HepG2 (cell line): ENCODE measurements around the gene PSMC1. TPM values are rescaled to one million over a fixed set of nuclear protein-coding genes. Genes with fewer than 3 reads are reported as not detected.

ENCODE experiments used
- ARHGAP35 ChIP-seq: sonication (generic); formaldehyde crosslinking; IDR thresholded peaks from 2 replicates; pipeline ENCODE4 v1.9.0; 2022; ENCODE audit warnings: mild to moderate bottlenecking, inconsistent platforms, moderate library complexity, missing genetic modification reagents, borderline replicate concordance
- ARNT ChIP-seq: fragments of 450-650 bp; IDR thresholded peaks from 2 replicates; pipeline ENCODE4 v1.6.1; 2017
- CBX1 ChIP-seq: IDR thresholded peaks from one replicate; pipeline ENCODE4 v1.6.1; 2016; ENCODE audit warnings: antibody characterized with exemption, low read depth
- CBX5 ChIP-seq: sonication (generic); formaldehyde crosslinking; IDR thresholded peaks from 2 replicates; pipeline ENCODE4 v1.4.0; 2020; ENCODE audit warnings: missing genetic modification reagents, borderline replicate concordance
- HBP1 ChIP-seq: IDR thresholded peaks from 2 replicates; pipeline ENCODE4 v1.6.1; 2016; ENCODE audit warnings: low read depth, control low read depth
- HES4 ChIP-seq: sonication (generic); formaldehyde crosslinking; IDR thresholded peaks from 2 replicates; pipeline ENCODE4 v1.9.0; 2021; ENCODE audit warnings: mild to moderate bottlenecking, missing genetic modification reagents, borderline replicate concordance
- HMG20A ChIP-seq: IDR thresholded peaks from 2 replicates; pipeline ENCODE4 v1.6.1; 2016; ENCODE audit warnings: borderline replicate concordance
- HNRNPL ChIP-seq: fragments of 200-400 bp; formaldehyde crosslinking; IDR thresholded peaks from 2 replicates; pipeline ENCODE4 v1.6.1; 2017; ENCODE audit warnings: mild to moderate bottlenecking, low read depth, low read length
- HOXA5 ChIP-seq: sonication (generic); formaldehyde crosslinking; IDR thresholded peaks from 2 replicates; pipeline ENCODE4 v1.4.0; 2020; ENCODE audit warnings: missing genetic modification reagents
- KDM4B ChIP-seq: sonication (generic); formaldehyde crosslinking; IDR thresholded peaks from 2 replicates; pipeline ENCODE4 v1.4.0; 2020; ENCODE audit warnings: missing genetic modification reagents
- PHF20 ChIP-seq: sonication (generic); formaldehyde crosslinking; IDR thresholded peaks from 2 replicates; pipeline ENCODE4 v1.5.0; 2020; ENCODE audit warnings: mild to moderate bottlenecking, missing genetic modification reagents
- PRPF4 ChIP-seq: fragments of 200-400 bp; formaldehyde crosslinking; IDR thresholded peaks from 2 replicates; pipeline ENCODE4 v1.6.1; 2016; ENCODE audit warnings: low read length, low read depth; ENCODE audit not compliant: poor library complexity, severe bottlenecking
- PTBP1 ChIP-seq: fragments of 200-400 bp; formaldehyde crosslinking; IDR thresholded peaks from 2 replicates; pipeline ENCODE4 v1.6.1; 2018; ENCODE audit warnings: low read length, low read depth; ENCODE audit not compliant: poor library complexity, severe bottlenecking
- SIX1 ChIP-seq: sonication (generic); formaldehyde crosslinking; IDR thresholded peaks from 2 replicates; pipeline ENCODE4 v1.4.0; 2020; ENCODE audit warnings: missing genetic modification reagents, borderline replicate concordance
- SNAPC2 ChIP-seq: sonication (generic); formaldehyde crosslinking; IDR thresholded peaks from 2 replicates; pipeline ENCODE4 v1.8.1; 2022; ENCODE audit warnings: mild to moderate bottlenecking, missing genetic modification reagents
- SOX6 ChIP-seq, 2 experiments: fragments of 450-650 bp in 1 of 2; sonication (generic) in 1 of 2; formaldehyde crosslinking in 1 of 2; IDR thresholded peaks; 2 replicates each; pipeline versions ENCODE4 v1.4.0 to v1.6.1; 2017 to 2020; ENCODE audit warnings: antibody characterized with exemption in 1 of 2, mild to moderate bottlenecking in 1 of 2, missing genetic modification reagents in 1 of 2
- TCF7 ChIP-seq: sonication (generic); IDR thresholded peaks from 2 replicates; pipeline ENCODE4 v1.6.1; 2016; ENCODE audit warnings: antibody characterized with exemption, low read depth
- ZFP36L1 ChIP-seq: sonication (generic); formaldehyde crosslinking; IDR thresholded peaks from 2 replicates; pipeline ENCODE4 v1.8.0; 2022; ENCODE audit warnings: mild to moderate bottlenecking, missing genetic modification reagents, moderate library complexity
- ZNF138 ChIP-seq: sonication (generic); formaldehyde crosslinking; IDR thresholded peaks from 2 replicates; pipeline ENCODE4 v1.5.0; 2020; ENCODE audit warnings: mild to moderate bottlenecking, low read depth, missing genetic modification reagents
- ZNF253 ChIP-seq: sonication (generic); formaldehyde crosslinking; IDR thresholded peaks from 2 replicates; pipeline ENCODE4 v1.8.0; 2022; ENCODE audit warnings: mild to moderate bottlenecking, missing genetic modification reagents, borderline replicate concordance
- ZNF337 ChIP-seq: sonication (generic); formaldehyde crosslinking; IDR thresholded peaks from 2 replicates; pipeline ENCODE4 v1.5.1; 2020; ENCODE audit warnings: missing genetic modification reagents, low read depth, mild to moderate bottlenecking, borderline replicate concordance
- ZNF343 ChIP-seq: sonication (generic); formaldehyde crosslinking; IDR thresholded peaks from 2 replicates; pipeline ENCODE4 v1.4.0; 2020; ENCODE audit warnings: mild to moderate bottlenecking, missing genetic modification reagents
- ZNF354B ChIP-seq: sonication (generic); formaldehyde crosslinking; IDR thresholded peaks from 2 replicates; pipeline ENCODE4 v1.8.0; 2022; ENCODE audit warnings: mild to moderate bottlenecking, missing genetic modification reagents
- ZNF446 ChIP-seq: sonication (generic); formaldehyde crosslinking; IDR thresholded peaks from 2 replicates; pipeline ENCODE4 v1.5.0; 2020; ENCODE audit warnings: mild to moderate bottlenecking, missing genetic modification reagents
- ZNF569 ChIP-seq: sonication (generic); formaldehyde crosslinking; IDR thresholded peaks from 2 replicates; pipeline ENCODE4 v1.5.0; 2020; ENCODE audit warnings: mild to moderate bottlenecking, missing genetic modification reagents, moderate library complexity, borderline replicate concordance
- ZNF605 ChIP-seq: sonication (generic); formaldehyde crosslinking; IDR thresholded peaks from 2 replicates; pipeline ENCODE4 v1.8.0; 2022; ENCODE audit warnings: mild to moderate bottlenecking, missing genetic modification reagents
- ZNF766 ChIP-seq: sonication (generic); formaldehyde crosslinking; IDR thresholded peaks from 2 replicates; pipeline ENCODE4 v1.5.0; 2020; ENCODE audit warnings: missing genetic modification reagents, borderline replicate concordance
- polyA plus RNA-seq, 8 experiments: library from polyadenylated mRNA; depleted of rRNA in 3 of 8; stranded (reverse) in 7 of 8; unstranded in 1 of 8; fragments of >200 nt; fragmentation: Illumina TruSeq in 4 of 8; extraction: Trizol in 4 of 8; gene quantifications; 2 replicates each; pipeline versions ENCODE4 v1.2.1 to v1.2.3, GENCODE V29; 2011 to 2016; ENCODE audit warnings: low read depth in 4 of 8, missing spikeins in 1 of 8, mixed read lengths in 1 of 8; ENCODE audit not compliant: insufficient read depth in 1 of 8
- total RNA-seq, 5 experiments: library from RNA; depleted of rRNA; stranded (reverse); fragments of >200 nt; fragmentation: Illumina TruSeq; extraction: Trizol; gene quantifications; 2 replicates each; pipeline ENCODE4 v1.2.3, GENCODE V29; 2016; ENCODE audit warnings: low read depth in 1 of 5
- TF ChIP-seq, protein P1 (sequence below): sonication (generic); formaldehyde crosslinking; IDR thresholded peaks from 2 replicates; pipeline ENCODE4 v1.5.0; 2020; ENCODE audit warnings: missing genetic modification reagents, mild to moderate bottlenecking, borderline replicate concordance

Gene PSMC1
- total and polyA plus RNA-seq, 2 of the 13 experiments (the other 11 are each of a cell fraction or from before 2014, with no cell fraction given): 48.6 to 167 TPM

GRCh38 chr14:90256354-90257131, at the start of gene PSMC1 (continued):
- TF ChIP-seq, protein P1, sequence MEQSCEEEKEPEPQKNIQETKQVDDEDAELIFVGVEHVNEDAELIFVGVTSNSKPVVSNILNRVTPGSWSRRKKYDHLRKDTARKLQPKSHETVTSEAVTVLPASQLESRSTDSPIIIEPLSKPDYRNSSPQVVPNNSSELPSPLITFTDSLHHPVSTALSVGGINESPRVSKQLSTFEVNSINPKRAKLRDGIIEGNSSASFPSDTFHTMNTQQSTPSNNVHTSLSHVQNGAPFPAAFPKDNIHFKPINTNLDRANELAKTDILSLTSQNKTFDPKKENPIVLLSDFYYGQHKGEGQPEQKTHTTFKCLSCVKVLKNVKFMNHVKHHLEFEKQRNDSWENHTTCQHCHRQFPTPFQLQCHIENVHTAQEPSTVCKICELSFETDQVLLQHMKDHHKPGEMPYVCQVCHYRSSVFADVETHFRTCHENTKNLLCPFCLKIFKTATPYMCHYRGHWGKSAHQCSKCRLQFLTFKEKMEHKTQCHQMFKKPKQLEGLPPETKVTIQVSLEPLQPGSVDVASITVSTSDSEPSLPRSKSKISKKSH (CRISPR knock-in tag): peak; percentile 83; the same call in 1 of the 2 replicates
- TF ChIP-seq HMG20A (CRISPR knock-in tag): no peak
- TF ChIP-seq TCF7: no peak
- TF ChIP-seq HNRNPL: 0 out of 2 replicates have a peak, but pooled peaks have one; percentile 34
- no peak for TF ChIP-seq SIX1 (CRISPR knock-in tag)
- no peak for TF ChIP-seq ZNF138
- no peak for TF ChIP-seq ZNF766
- TF ChIP-seq ZNF343: no peak
- no peak for TF ChIP-seq HES4 (CRISPR knock-in tag)
- TF ChIP-seq SNAPC2: no peak
- no peak for TF ChIP-seq PRPF4
- no peak for TF ChIP-seq ZFP36L1
- TF ChIP-seq HBP1 (CRISPR knock-in tag): peak; percentile 55
- no peak for TF ChIP-seq KDM4B (CRISPR knock-in tag)
- peak; percentile 95 for TF ChIP-seq PHF20 (CRISPR knock-in tag)
- no peak for TF ChIP-seq ZNF446 (CRISPR knock-in tag)
- TF ChIP-seq ZNF337 (CRISPR knock-in tag): no peak
- TF ChIP-seq ZNF354B: no peak
- peak; percentile 86 for TF ChIP-seq CBX1
- peak; percentile 24; the same call in 1 of the 2 replicates for TF ChIP-seq HOXA5 (CRISPR knock-in tag)
- TF ChIP-seq SOX6 (IDR thresholded peaks at IDR 0.05): no peak
- TF ChIP-seq SOX6 (CRISPR knock-in tag; IDR thresholded peaks at IDR 0.05): peak; percentile 24; the same call in 1 of the 2 replicates
- no peak for TF ChIP-seq ARNT
- TF ChIP-seq ZNF253 (CRISPR knock-in tag): no peak
- TF ChIP-seq ARHGAP35 (CRISPR knock-in tag): peak; percentile 88; the same call in 1 of the 2 replicates
- peak; percentile 69 for TF ChIP-seq ZNF605 (CRISPR knock-in tag)
- TF ChIP-seq CBX5 (CRISPR knock-in tag): peak; percentile 88
- no peak for TF ChIP-seq PTBP1
- no peak for TF ChIP-seq ZNF569 (CRISPR knock-in tag)
